Endodermal cell (in vitro differentiated cells): ENCODE data around the gene IL36RN. TPM values are rescaled to one million over a fixed set of nuclear protein-coding genes. Genes with fewer than 3 reads are reported as not detected.

Source experiments
- DNase-seq: peaks from one replicate; pipeline ENCODE4 v3.0.0-alpha.2; 2017
- H3K27ac ChIP-seq: 2 replicates; pipeline ENCODE4 v1.5.1; 2013; ENCODE audit warnings: mild to moderate bottlenecking, low read depth, low read length, moderate library complexity
- H3K27me3 ChIP-seq: 2 replicates; pipeline ENCODE4 v1.6.1; 2013; ENCODE audit warnings: mild to moderate bottlenecking, low read length, moderate library complexity; ENCODE audit not compliant: insufficient read depth, control insufficient read depth, poor library complexity, severe bottlenecking
- H3K36me3 ChIP-seq: 2 replicates; pipeline ENCODE4 v1.7.0; 2013; ENCODE audit warnings: mild to moderate bottlenecking, low read length, moderate library complexity; ENCODE audit not compliant: control insufficient read depth, insufficient read depth
- H3K4me1 ChIP-seq: one replicate; pipeline ENCODE4 v1.7.0; 2013; ENCODE audit warnings: low read length; ENCODE audit not compliant: control insufficient read depth, insufficient read depth
- H3K4me3 ChIP-seq: 2 replicates; pipeline ENCODE4 v1.5.1; 2013; ENCODE audit warnings: mild to moderate bottlenecking, low read length, moderate library complexity
- H3K9ac ChIP-seq: 2 replicates; pipeline ENCODE4 v1.6.1; 2013; ENCODE audit warnings: mild to moderate bottlenecking, low read length, moderate library complexity; ENCODE audit not compliant: poor library complexity, severe bottlenecking; ENCODE audit errors: extremely low read depth
- H3K9me3 ChIP-seq: 2 replicates; pipeline ENCODE4 v1.6.1; 2013; ENCODE audit warnings: mild to moderate bottlenecking, low read length, moderate library complexity; ENCODE audit not compliant: control insufficient read depth
- H3K27ac Mint-ChIP-seq: 2 replicates; pipeline ENCODE4 v1.8.0; 2020; ENCODE audit warnings: mixed read lengths
- H3K27me3 Mint-ChIP-seq: 2 replicates; pipeline ENCODE4 v1.8.0; 2021; ENCODE audit warnings: mild to moderate bottlenecking, mixed read lengths; ENCODE audit not compliant: insufficient read depth
- H3K36me3 Mint-ChIP-seq: 2 replicates; pipeline ENCODE4 v1.8.0; 2020; ENCODE audit warnings: low read depth, mixed read lengths
- H3K4me1 Mint-ChIP-seq: 2 replicates; pipeline ENCODE4 v1.8.0; 2020; ENCODE audit warnings: mixed read lengths
- H3K4me3 Mint-ChIP-seq: 2 replicates; pipeline ENCODE4 v1.8.0; 2020; ENCODE audit warnings: mild to moderate bottlenecking, moderate library complexity, mixed read lengths
- H3K9me3 Mint-ChIP-seq: 2 replicates; pipeline ENCODE4 v1.8.0; 2020; ENCODE audit warnings: mild to moderate bottlenecking, mixed read lengths
- CTCF ChIP-seq: fragments of 200-600 bp; sonication (generic); conservative IDR thresholded peaks from 2 replicates; pipeline ENCODE4 v1.5.0; 2021; ENCODE audit warnings: antibody characterized with exemption, mild to moderate bottlenecking
- WGBS, 2 experiments: methylation state at CpG; one replicate each; pipeline versions ENCODE4 v1.1.5 to v1.1.7; 2013; ENCODE audit warnings: missing lambda C conversion rate in 2 of 2, mixed read lengths in 1 of 2; ENCODE audit not compliant: insufficient coverage in 1 of 2, insufficient read length in 1 of 2; 5-methylcytosine and 5-hydroxymethylcytosine counted together
- total RNA-seq, 2 donors: library from RNA; stranded (reverse); fragmentation: NEBNext Ultra II Directional in 1 of 2; extraction: Animal tissue kit (Norgen Biotek cat#: 25700) in 1 of 2; gene quantifications; 2 replicates in 1 of 2; 3 replicates in 1 of 2; pipeline ENCODE4 v1.2.1, GENCODE V29; 2021

IL36RN gene
- total RNA-seq, 2 donors from 2014 or later, result not detected

GRCh38 chr2:113083296-113083695 is 24.3 kb downstream of the IL36RN start:
- no peak overlapping the region for H3K27ac ChIP-seq
- peaks cover 61% of the 10 kb centered on the region for H3K27me3 ChIP-seq
- H3K9me3 Mint-ChIP-seq, result no peaks in the 10 kb centered on the region
- H3K27me3 Mint-ChIP-seq, result peaks cover 33% of the 10 kb centered on the region
- no peak overlapping the region for H3K27ac Mint-ChIP-seq
- no peak overlapping the region for H3K9ac ChIP-seq
- H3K4me1 ChIP-seq, result no peaks in the 10 kb centered on the region
- TF ChIP-seq CTCF, result no peak
- H3K36me3 ChIP-seq, result no peaks in the 10 kb centered on the region
- H3K9me3 ChIP-seq, result no peaks in the 10 kb centered on the region
- H3K4me3 Mint-ChIP-seq, result no peak overlapping the region
- DNase-seq, result no peak
- H3K36me3 Mint-ChIP-seq, result no peaks in the 10 kb centered on the region
- H3K4me1 Mint-ChIP-seq, result no peaks in the 10 kb centered on the region
- no peak overlapping the region for H3K4me3 ChIP-seq
- WGBS, 2 experiments, result 90 to 93% methylated on average over 6 to 8 of the region's 8 CpGs

- no peaks in the 10 kb centered on the region for H3K4me1 ChIP-seq
- Mint-ChIP-seq H3K9me3 (no peaks in the 10 kb centered on the region), H3K4me3 (no peak overlapping the region), H3K4me1 (no peaks in the 10 kb centered on the region), H3K27ac (no peak overlapping the region), H3K27me3 (peaks cover 33% of the 10 kb centered on the region), H3K36me3 (no peaks in the 10 kb centered on the region)
- no peaks in the 10 kb centered on the region for H3K9me3 ChIP-seq
- TF ChIP-seq CTCF, result peak; percentile 69
- H3K27me3 ChIP-seq, result peaks cover 72% of the 10 kb centered on the region
- H3K36me3 ChIP-seq, result no peaks in the 10 kb centered on the region
- DNase-seq, result no peak
- no peak overlapping the region for H3K9ac ChIP-seq
- H3K4me3 ChIP-seq, result no peak overlapping the region
- WGBS, 2 experiments, result 69 to 76% methylated on average over 5 of the region's 5 CpGs
- no peak overlapping the region for H3K27ac ChIP-seq
Observed at GRCh38 chr2:113084249-113085000, 25.4 kb downstream of the IL36RN start.

GRCh38 chr2:113085542-113085941 is 26.5 kb downstream of the IL36RN start:
- TF ChIP-seq CTCF, result no peak
- H3K27me3 Mint-ChIP-seq, result peaks cover 33% of the 10 kb centered on the region
- no peaks in the 10 kb centered on the region for H3K9me3 ChIP-seq
- H3K27me3 ChIP-seq, result peaks cover 83% of the 10 kb centered on the region
- H3K9me3 Mint-ChIP-seq, result no peaks in the 10 kb centered on the region
- no peaks in the 10 kb centered on the region for H3K4me1 Mint-ChIP-seq
- no peak overlapping the region for H3K27ac Mint-ChIP-seq
- no peaks in the 10 kb centered on the region for H3K36me3 Mint-ChIP-seq
- no peak overlapping the region for H3K9ac ChIP-seq
- no peaks in the 10 kb centered on the region for H3K36me3 ChIP-seq
- no peaks in the 10 kb centered on the region for H3K4me1 ChIP-seq
- no peak for DNase-seq
- WGBS, 2 experiments, result 70% methylated on average over 2 of the region's 2 CpGs; no CpG with 5 or more reads in 1 of the 2 experiments
- H3K4me3 Mint-ChIP-seq, result no peak overlapping the region
- H3K27ac ChIP-seq, result no peak overlapping the region
- no peak overlapping the region for H3K4me3 ChIP-seq
